Breast epithelium (tissue), 4 donors: ENCODE measurements around the gene FBXO11. TPM values are rescaled to one million over a fixed set of nuclear protein-coding genes. Genes with fewer than 3 reads are reported as not detected.

ENCODE experiments used
- DNase-seq, 2 donors: peaks; one replicate each; pipeline ENCODE4 v3.0.0-alpha.2; 2019; ENCODE audit warnings: low spot score in 2 of 2
- H3K27ac ChIP-seq, 2 donors: fragments of 200-600 bp; sonication (generic) in 1 of 2; one replicate each; pipeline ENCODE4 v1.5.1; 2016 to 2019; ENCODE audit warnings: mild to moderate bottlenecking in 1 of 2
- H3K27me3 ChIP-seq, 2 donors: fragments of 200-600 bp; sonication (generic) in 1 of 2; one replicate each; pipeline versions ENCODE4 v1.5.1 to v1.6.0; 2017 to 2019; ENCODE audit warnings: control low read depth in 1 of 2, mild to moderate bottlenecking in 1 of 2
- H3K36me3 ChIP-seq: fragments of 200-600 bp; one replicate; pipeline ENCODE4 v1.5.1; 2019
- H3K4me1 ChIP-seq, 2 donors: fragments of 200-600 bp; sonication (generic); one replicate each; pipeline ENCODE4 v1.5.1; 2016 to 2019; ENCODE audit warnings: control low read depth in 1 of 2
- H3K4me3 ChIP-seq, 3 donors: fragments of 200-600 bp; sonication (generic); 1 replicate in 2 of 3; 2 replicates in 1 of 3; pipeline ENCODE4 v1.5.1; 2016 to 2019; ENCODE audit warnings: mild to moderate bottlenecking in 3 of 3, moderate library complexity in 2 of 3
- H3K9me3 ChIP-seq, 2 donors: fragments of 200-600 bp; sonication (generic) in 1 of 2; one replicate each; pipeline ENCODE4 v1.5.1; 2016 to 2019; ENCODE audit warnings: control low read depth in 1 of 2
- CTCF ChIP-seq, 3 donors: fragments of 450-650 bp; IDR thresholded peaks; one replicate each; pipeline ENCODE4 v1.5.1; 2016 to 2017; ENCODE audit warnings: antibody characterized with exemption in 3 of 3, mild to moderate bottlenecking in 3 of 3, moderate library complexity in 3 of 3
- POLR2A ChIP-seq: fragments of 450-650 bp; IDR thresholded peaks from one replicate; pipeline ENCODE4 v1.6.1; 2016; ENCODE audit warnings: antibody characterized with exemption, mild to moderate bottlenecking, moderate library complexity
- POLR2AphosphoS5 ChIP-seq, 3 donors: sonication (generic); formaldehyde crosslinking; IDR thresholded peaks; one replicate each; pipeline ENCODE4 v1.6.1; 2017; ENCODE audit warnings: antibody characterized with exemption in 3 of 3
- intact Hi-C: fragments of 100-400 bp; cut with DNase I; formaldehyde crosslinking; loops from one replicate; pipeline ENCODE4 v1.15.1; 2023; ENCODE audit warnings: low total_unique reads
- total RNA-seq, 3 donors: library from RNA; depleted of rRNA; stranded (reverse); fragments of >200 nt; gene quantifications; one replicate each; pipeline ENCODE4 v1.1.0, GENCODE V29; 2016

FBXO11 gene
- total RNA-seq, 3 donors from 2014 or later, result 59.3 to 71.7 (median 63.8) TPM

- Histone ChIP-seq H3K9me3 (no peaks in the 10 kb centered on the region), H3K4me1 (no peaks in the 10 kb centered on the region), H3K4me3 (no peak overlapping the region), H3K36me3 (no peaks in the 10 kb centered on the region), H3K27me3 (no peaks in the 10 kb centered on the region), H3K27ac (no peak overlapping the region)
- intact Hi-C loops, result no loop called here
- no peak for TF ChIP-seq POLR2AphosphoS5 (IDR thresholded peaks at IDR 0.05)
- no peak for TF ChIP-seq CTCF (IDR thresholded peaks at IDR 0.05)
- no peak for TF ChIP-seq POLR2A
- DNase-seq, result no peak
These were observed 56.9 kb downstream of the FBXO11 start for GRCh38 chr2:47849368-47849767.

GRCh38 chr2:47844162-47844561 lies 62.1 kb downstream of the FBXO11 start:
- H3K27me3 ChIP-seq, result no peaks in the 10 kb centered on the region
- H3K4me1 ChIP-seq, result no peaks in the 10 kb centered on the region
- intact Hi-C loops, result no loop called here
- H3K9me3 ChIP-seq, result no peaks in the 10 kb centered on the region
- TF ChIP-seq POLR2A (no peak), POLR2AphosphoS5 (IDR thresholded peaks at IDR 0.05) (no peak), CTCF (IDR thresholded peaks at IDR 0.05) (no peak)
- H3K36me3 ChIP-seq, result no peaks in the 10 kb centered on the region
- H3K4me3 ChIP-seq, result no peak overlapping the region
- H3K27ac ChIP-seq, result no peak overlapping the region
- DNase-seq, result no peak

- H3K27ac ChIP-seq, result no peak overlapping the region
- H3K36me3 ChIP-seq, result no peaks in the 10 kb centered on the region
- DNase-seq, result no peak
- no peaks in the 10 kb centered on the region for H3K9me3 ChIP-seq
- no peak overlapping the region for H3K4me3 ChIP-seq
- H3K4me1 ChIP-seq, result no peaks in the 10 kb centered on the region
- TF ChIP-seq POLR2AphosphoS5 (IDR thresholded peaks at IDR 0.05) (no peak), POLR2A (no peak)
- intact Hi-C loops, result no loop called here
- no peaks in the 10 kb centered on the region for H3K27me3 ChIP-seq
These were observed 62.9 kb downstream of the FBXO11 start for GRCh38 chr2:47843407-47843806.

GRCh38 chr2:47842846-47843245 lies 63.5 kb downstream of the FBXO11 start:
- no peaks in the 10 kb centered on the region for H3K9me3 ChIP-seq
- DNase-seq, result no peak
- no peak overlapping the region for H3K27ac ChIP-seq
- no peaks in the 10 kb centered on the region for H3K4me1 ChIP-seq
- intact Hi-C loops, result no loop called here
- H3K36me3 ChIP-seq, result no peaks in the 10 kb centered on the region
- no peak overlapping the region for H3K4me3 ChIP-seq
- no peaks in the 10 kb centered on the region for H3K27me3 ChIP-seq
- TF ChIP-seq CTCF (IDR thresholded peaks at IDR 0.05) (no peak), POLR2A (no peak), POLR2AphosphoS5 (IDR thresholded peaks at IDR 0.05) (no peak)

- intact Hi-C loops, result no loop called here
These were observed 67.6 kb downstream of the FBXO11 start for GRCh38 chr2:47838686-47839085.

More at GRCh38 chr2:47838686-47839085, 67.6 kb downstream of the FBXO11 start:
- Histone ChIP-seq H3K4me1 (no peaks in the 10 kb centered on the region), H3K4me3 (no peak overlapping the region), H3K27ac (no peak overlapping the region), H3K36me3 (no peaks in the 10 kb centered on the region), H3K9me3 (no peaks in the 10 kb centered on the region), H3K27me3 (no peaks in the 10 kb centered on the region)
- TF ChIP-seq POLR2AphosphoS5 (IDR thresholded peaks at IDR 0.05) (no peak), POLR2A (no peak), CTCF (IDR thresholded peaks at IDR 0.05) (no peak)
- no peak for DNase-seq
